ENCODE results near the gene RNF6. TPM values are rescaled to one million over a fixed set of nuclear protein-coding genes. Genes with fewer than 3 reads are reported as not detected.

The RNF6 gene
- total RNA-seq, result 10 to 100 TPM; 34.7 to 38.4 TPM
- polyA plus RNA-seq (ENCODE audit: insufficient read depth, low read depth, low replicate concordance), result 42.8 TPM
- long read RNA-seq, donor 1, partial matches to known transcripts, result 0 of 4 reads
- long read RNA-seq, donor 1, other reads (novel, unspliced or antisense), result 0 of 4 reads
- long read RNA-seq, donor 2, transcript RNF6-201 (5 exons, 3,282 nt), result major isoform, 7 of 9 reads
- long read RNA-seq, donor 2, partial matches to known transcripts, result 0 of 9 reads
- long read RNA-seq, donor 2, other reads (novel, unspliced or antisense), result 0 of 9 reads

DNA sequence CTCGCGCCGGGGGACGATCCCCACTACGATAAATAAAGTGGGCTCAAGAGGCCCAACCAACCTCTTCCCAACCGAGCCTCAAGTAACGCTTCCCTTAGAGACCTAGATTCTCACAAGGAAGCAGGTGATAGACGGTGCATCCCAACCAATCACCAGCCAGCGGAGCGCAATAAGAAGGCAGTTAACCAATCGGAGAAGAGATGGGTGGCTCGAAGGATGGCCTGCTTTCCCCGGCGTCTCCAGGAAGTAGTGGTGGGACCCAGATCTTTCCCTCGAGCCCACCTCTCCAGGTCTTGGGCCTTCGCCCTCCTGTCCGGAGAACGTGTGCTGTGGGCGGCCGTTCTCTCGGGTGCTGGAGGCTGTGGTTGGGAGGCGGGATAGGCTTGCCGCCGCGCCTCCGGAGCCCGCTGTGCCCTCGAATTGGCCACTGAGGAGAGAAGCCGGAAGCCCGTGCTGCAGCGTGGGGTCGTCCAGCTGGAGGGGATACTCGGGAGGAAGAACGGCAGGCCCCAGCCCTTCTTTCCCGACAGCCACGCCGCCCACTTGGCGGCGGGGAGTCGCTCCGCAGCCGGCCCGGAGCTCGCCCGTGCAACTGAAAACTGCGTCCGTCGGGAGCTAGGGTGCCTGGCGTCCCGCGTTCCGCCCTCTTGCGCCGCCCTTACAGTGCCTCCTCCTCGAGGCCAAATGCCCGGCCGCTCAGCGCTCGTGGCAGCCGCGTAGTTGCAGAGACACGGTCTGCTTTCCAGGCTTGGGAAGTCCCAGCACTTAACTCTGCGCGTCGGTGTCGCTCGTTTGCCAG, at the start of gene RNF6:
Gene RNF6 (minus strand): TSS at position 594 of the 799 bp plus-strand sequence. CDS start 2,665 bp downstream, outside the sequence.
- Histone ChIP-seq H3K9me3 (no peaks in the 10 kb centered on the region), H3K27me3 (no peaks in the 10 kb centered on the region), H3K4me3 (peak within 1 kb of the TSS; percentile 94 to 98), H3K36me3 (ENCODE audit: low read depth, missing control alignments) (no peaks in the 10 kb centered on the region), H3K27ac (peak within 1 kb of the TSS; percentile 90 to 93), H3K4me1 (peaks cover 8% of the 10 kb centered on the region)
- intact Hi-C loops (cut with DNase I; ENCODE audit: low total_unique reads), result no loop called here
- peak; percentile 100 for DNase-seq
- TF ChIP-seq POLR2A (IDR thresholded peaks at IDR 0.05), result no peak
- TF ChIP-seq, protein P1, sequence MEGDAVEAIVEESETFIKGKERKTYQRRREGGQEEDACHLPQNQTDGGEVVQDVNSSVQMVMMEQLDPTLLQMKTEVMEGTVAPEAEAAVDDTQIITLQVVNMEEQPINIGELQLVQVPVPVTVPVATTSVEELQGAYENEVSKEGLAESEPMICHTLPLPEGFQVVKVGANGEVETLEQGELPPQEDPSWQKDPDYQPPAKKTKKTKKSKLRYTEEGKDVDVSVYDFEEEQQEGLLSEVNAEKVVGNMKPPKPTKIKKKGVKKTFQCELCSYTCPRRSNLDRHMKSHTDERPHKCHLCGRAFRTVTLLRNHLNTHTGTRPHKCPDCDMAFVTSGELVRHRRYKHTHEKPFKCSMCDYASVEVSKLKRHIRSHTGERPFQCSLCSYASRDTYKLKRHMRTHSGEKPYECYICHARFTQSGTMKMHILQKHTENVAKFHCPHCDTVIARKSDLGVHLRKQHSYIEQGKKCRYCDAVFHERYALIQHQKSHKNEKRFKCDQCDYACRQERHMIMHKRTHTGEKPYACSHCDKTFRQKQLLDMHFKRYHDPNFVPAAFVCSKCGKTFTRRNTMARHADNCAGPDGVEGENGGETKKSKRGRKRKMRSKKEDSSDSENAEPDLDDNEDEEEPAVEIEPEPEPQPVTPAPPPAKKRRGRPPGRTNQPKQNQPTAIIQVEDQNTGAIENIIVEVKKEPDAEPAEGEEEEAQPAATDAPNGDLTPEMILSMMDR (IDR thresholded peaks at IDR 0.05), result no peak
- WGBS, 2 donors, result 0% methylated on average over 26 to 49 of the region's 67 CpGs

DNA sequence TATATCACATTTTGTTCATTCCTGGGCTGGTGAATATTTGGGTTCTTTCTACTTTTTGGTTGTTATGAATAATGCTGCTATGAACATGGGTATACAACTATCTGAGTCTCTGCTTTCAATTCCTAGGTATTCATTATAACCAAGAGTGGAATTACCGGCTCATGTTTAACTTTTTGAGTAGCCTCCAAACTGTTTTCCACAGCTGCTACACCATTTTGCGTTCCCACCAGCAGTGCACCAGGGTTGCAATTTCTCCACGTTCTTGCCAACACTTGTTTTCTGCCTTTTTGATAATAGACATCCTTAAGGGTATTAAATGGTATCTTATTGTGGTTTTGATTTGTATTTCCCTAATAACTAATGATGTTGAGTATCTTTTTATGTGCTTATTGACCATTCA, 48.6 kb upstream of the RNF6 start:
- H3K36me3 ChIP-seq (ENCODE audit: low read depth, missing control alignments), result no peaks in the 10 kb centered on the region
- 91 to 95% methylated on average over 3 of the region's 3 CpGs for WGBS, 2 donors
- no peak overlapping the region for H3K4me3 ChIP-seq
- H3K27me3 ChIP-seq, result no peaks in the 10 kb centered on the region
- no peak overlapping the region for H3K27ac ChIP-seq
- no peaks in the 10 kb centered on the region for H3K9me3 ChIP-seq
- intact Hi-C loops (cut with DNase I; ENCODE audit: low total_unique reads), result no loop called here
- no peak for TF ChIP-seq POLR2A (IDR thresholded peaks at IDR 0.05)
- TF ChIP-seq, protein P1 (IDR thresholded peaks at IDR 0.05), result no peak
- H3K4me1 ChIP-seq, result no peaks in the 10 kb centered on the region
- no peak for DNase-seq

DNA sequence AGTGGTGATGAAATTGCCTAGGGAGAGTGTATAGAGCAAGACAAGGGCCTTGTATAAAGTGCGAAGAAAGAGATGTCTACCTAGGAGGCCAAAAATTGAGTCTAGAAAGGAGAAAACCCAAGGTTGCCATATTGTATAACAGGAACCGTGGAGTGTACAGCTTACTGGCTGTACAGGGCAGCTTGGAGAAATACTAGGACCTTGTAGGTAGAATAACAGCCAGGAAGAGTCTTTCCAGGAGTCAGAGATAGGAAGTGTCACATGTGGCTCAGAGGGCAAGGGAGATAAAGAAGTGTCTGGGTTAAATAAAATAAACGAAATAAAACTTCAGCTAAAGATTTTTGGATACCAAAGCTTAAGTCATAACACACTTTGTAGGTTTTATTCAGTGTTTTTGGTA, 44.2 kb upstream of the RNF6 start:
- Histone ChIP-seq H3K4me3 (no peak overlapping the region), H3K9me3 (no peaks in the 10 kb centered on the region), H3K27me3 (no peaks in the 10 kb centered on the region), H3K27ac (no peak overlapping the region), H3K4me1 (no peaks in the 10 kb centered on the region), H3K36me3 (ENCODE audit: low read depth, missing control alignments) (no peaks in the 10 kb centered on the region)
- intact Hi-C loops (cut with DNase I; ENCODE audit: low total_unique reads), result no loop called here
- 67 to 73% methylated on average over 3 of the region's 3 CpGs for WGBS, 2 donors
- DNase-seq, result no peak
- TF ChIP-seq, protein P1 (IDR thresholded peaks at IDR 0.05), result no peak
- TF ChIP-seq POLR2A (IDR thresholded peaks at IDR 0.05), result no peak

DNA sequence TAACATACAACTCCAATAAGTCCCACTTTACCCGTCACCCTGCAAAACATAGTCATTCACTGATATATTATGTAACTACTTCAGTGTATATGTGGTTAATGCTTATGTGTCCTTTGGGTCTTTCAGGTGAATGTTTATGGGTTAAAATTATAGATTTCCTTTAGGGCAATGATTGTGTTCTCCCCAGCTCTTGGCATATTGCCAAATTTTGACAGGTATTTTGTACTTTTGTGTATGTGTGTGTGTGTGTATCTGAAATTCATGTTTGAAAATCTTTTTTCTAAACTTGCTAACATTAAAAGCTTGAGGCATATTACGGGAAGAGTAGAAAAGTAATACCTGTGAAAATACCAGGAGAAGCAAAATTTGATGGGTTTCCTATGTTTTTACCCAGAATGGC, 40.0 kb upstream of the RNF6 start:
- no peak for TF ChIP-seq POLR2A (IDR thresholded peaks at IDR 0.05)
- intact Hi-C loops (cut with DNase I; ENCODE audit: low total_unique reads), result no loop called here
- Histone ChIP-seq H3K4me1 (no peaks in the 10 kb centered on the region), H3K27ac (no peak overlapping the region), H3K4me3 (no peak overlapping the region), H3K36me3 (ENCODE audit: low read depth, missing control alignments) (no peaks in the 10 kb centered on the region), H3K9me3 (no peaks in the 10 kb centered on the region), H3K27me3 (no peaks in the 10 kb centered on the region)
- 96 to 98% methylated on average over 2 of the region's 2 CpGs for WGBS, 2 donors
- DNase-seq, result no peak

DNA sequence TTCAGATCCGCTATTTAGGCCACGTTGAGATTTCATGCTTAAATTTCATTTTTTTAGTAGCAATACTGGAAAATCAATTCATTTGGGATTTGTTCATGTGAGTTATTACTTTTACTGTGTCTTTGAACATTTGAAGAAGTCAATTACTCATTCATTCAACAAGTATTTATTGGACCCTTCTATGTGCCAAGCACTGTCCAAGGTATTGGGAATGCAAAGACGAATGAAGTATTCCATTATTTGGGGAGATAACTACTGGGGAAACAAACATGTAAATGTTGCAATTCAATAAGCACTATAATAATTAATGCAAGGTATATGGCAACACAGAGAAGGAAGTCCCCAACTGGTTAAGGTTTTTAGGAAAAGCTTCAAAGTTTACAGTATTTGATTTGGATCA, 37.5 kb upstream of the RNF6 start:
- no peaks in the 10 kb centered on the region for H3K4me1 ChIP-seq
- WGBS, 2 donors, result 83 to 84% methylated on average over 3 of the region's 3 CpGs
- DNase-seq, result no peak
- no peaks in the 10 kb centered on the region for H3K27me3 ChIP-seq
- H3K36me3 ChIP-seq (ENCODE audit: low read depth, missing control alignments), result no peaks in the 10 kb centered on the region
- TF ChIP-seq POLR2A (IDR thresholded peaks at IDR 0.05), result no peak
- TF ChIP-seq, protein P1 (IDR thresholded peaks at IDR 0.05), result no peak
- H3K9me3 ChIP-seq, result no peaks in the 10 kb centered on the region
- intact Hi-C loops (cut with DNase I; ENCODE audit: low total_unique reads), result no loop called here
- no peak overlapping the region for H3K4me3 ChIP-seq
- H3K27ac ChIP-seq, result no peak overlapping the region

Data from testis (tissue), 5 donors.